A673 (cell line): ENCODE measurements around the gene NPFF. TPM values are rescaled to one million over a fixed set of nuclear protein-coding genes. Genes with fewer than 3 reads are reported as not detected.

Experiments used
- Bru-seq: library from RNA; stranded (reverse); fragments of 400-500 nt; gene quantifications from one replicate; lab custom pipeline; 2021; lab: Mats Ljungman, UMichigan
- BruChase-seq, 2 experiments: library from RNA; stranded (reverse); fragments of 400-500 nt; gene quantifications; one replicate each; lab custom pipeline; 2021; lab: Mats Ljungman, UMichigan
- BruUV-seq: library from RNA; stranded (reverse); fragments of 400-500 nt; replicated peaks from 2 replicates; lab custom pipeline; 2021; lab: Mats Ljungman, UMichigan
- CTCF ChIA-PET: fragments of 300-600 bp; sonication (Branson Sonifier 250); formaldehyde crosslinking; loops from one replicate; lab custom pipeline; 2022; ENCODE audit warnings: antibody characterized with exemption; lab: Charles Lee
- POLR2A ChIA-PET: fragments of 300-600 bp; sonication (Branson Sonifier 250); formaldehyde crosslinking; loops from one replicate; lab custom pipeline; 2022; ENCODE audit warnings: antibody characterized with exemption; ENCODE audit not compliant: low non-redundant PET; lab: Charles Lee
- DNase-seq: peaks from one replicate; pipeline ENCODE4 v3.0.0-alpha.2; 2015; ENCODE audit warnings: low spot score
- H3K27ac ChIP-seq: fragments of 200-600 bp; sonication (generic); 2 replicates; pipeline ENCODE4 v1.5.1; 2016; ENCODE audit warnings: mixed run types, low read depth, mild to moderate bottlenecking, mixed read lengths, antibody characterized with exemption, low read length; ENCODE audit not compliant: poor library complexity, severe bottlenecking
- H3K27me3 ChIP-seq: fragments of 200-600 bp; sonication (generic); replicated peaks from 2 replicates; pipeline ENCODE4 v1.6.1; 2017; ENCODE audit warnings: mixed run types, low read depth, mild to moderate bottlenecking, mixed read lengths, antibody characterized with exemption, low read length; ENCODE audit not compliant: insufficient read depth, poor library complexity
- H3K36me3 ChIP-seq: fragments of 200-600 bp; sonication (generic); 2 replicates; pipeline ENCODE4 v1.6.1; 2016; ENCODE audit warnings: mixed run types, mild to moderate bottlenecking, mixed read lengths, antibody characterized with exemption, low read length; ENCODE audit not compliant: insufficient read depth, poor library complexity, severe bottlenecking
- H3K4me1 ChIP-seq: fragments of 200-600 bp; sonication (generic); 2 replicates; pipeline ENCODE4 v1.6.1; 2017; ENCODE audit warnings: mixed run types, mild to moderate bottlenecking, mixed read lengths, antibody characterized with exemption, low read length; ENCODE audit not compliant: insufficient read depth, poor library complexity, severe bottlenecking
- H3K4me3 ChIP-seq: fragments of 200-600 bp; sonication (generic); 2 replicates; pipeline ENCODE4 v1.5.1; 2016; ENCODE audit warnings: low read depth, mixed run types, mild to moderate bottlenecking, mixed read lengths, low read length; ENCODE audit not compliant: poor library complexity, severe bottlenecking
- H3K9me3 ChIP-seq: fragments of 200-600 bp; sonication (generic); 2 replicates; pipeline ENCODE4 v1.6.1; 2016; ENCODE audit warnings: mixed run types, low read depth, mild to moderate bottlenecking, mixed read lengths, antibody characterized with exemption, low read length; ENCODE audit not compliant: poor library complexity, severe bottlenecking
- CTCF ChIP-seq: fragments of 300-800, 200-600 bp; sonication (generic); conservative IDR thresholded peaks from 2 replicates; pipeline ENCODE4 v1.5.1; 2017; ENCODE audit warnings: low read depth, mild to moderate bottlenecking, antibody characterized with exemption, low read length, moderate library complexity, mixed read lengths
- EZH2 ChIP-seq: fragments of 200-600 bp; sonication (generic); IDR thresholded peaks from 2 replicates; pipeline ENCODE4 v1.6.1; 2017; ENCODE audit warnings: borderline replicate concordance, low read depth, mild to moderate bottlenecking, mixed read lengths, antibody characterized with exemption, low read length; ENCODE audit not compliant: poor library complexity, severe bottlenecking
- intact Hi-C: fragments of 100-400 bp; cut with micrococcal nuclease; formaldehyde crosslinking; loops from one replicate; pipeline ENCODE4 v1.10.0; 2022; ENCODE audit not compliant: unreplicated experiment
- long read RNA-seq: library from polyadenylated mRNA; stranded (forward); transcript quantifications from one replicate; pipeline ENCODE4 v2.0.0, GENCODE V29; 2022
- total RNA-seq: library from RNA; stranded (reverse); gene quantifications from 2 replicates; pipeline ENCODE4 v1.2.3, GENCODE V29; 2021

The NPFF gene
- total RNA-seq (not detected in 2 replicates), Bru-seq, nascent RNA (percentile 63 among the genes with signal in this experiment), BruChase-seq, experiment 1, labeled RNA remaining after a 2-hour chase (percentile 85 among the genes with signal in this experiment), BruChase-seq, experiment 2, labeled RNA remaining after a 6-hour chase (percentile 81 among the genes with signal in this experiment)
- long read RNA-seq = 0 reads

GRCh38 chr12:53506881-53507602, at the start of gene NPFF:
TSS of gene NPFF (minus strand) at chr12:53507484. CDS start at chr12:53507474, 10 bp downstream.
- CTCF ChIA-PET = no interaction called here

GRCh38 chr12:53552361-53553327, 45.4 kb upstream of the NPFF start:
- ChIA-PET CTCF (interaction anchor here (0.6 kb wide), 1 partner anchor 9 kb away, joined by 3 read pairs; no protein-coding TSS in a partner anchor), POLR2A (no interaction called here)
- intact Hi-C loops = no loop called here
- Histone ChIP-seq H3K4me3 (no peak overlapping the region), H3K9me3 (no peaks in the 10 kb centered on the region), H3K4me1 (peaks cover 19% of the 10 kb centered on the region), H3K27me3 (no peaks in the 10 kb centered on the region), H3K27ac (peak overlapping the region; percentile 18), H3K36me3 (peaks cover 8% of the 10 kb centered on the region)
- BruUV-seq = no TSS peak
- TF ChIP-seq EZH2 = no peak
- TF ChIP-seq CTCF = no peak
- no peak for DNase-seq

More at GRCh38 chr12:53506881-53507602, at the start of gene NPFF:
- Histone ChIP-seq H3K36me3 (peaks cover 38% of the 10 kb centered on the region), H3K4me3 (no peak within 1 kb of the TSS), H3K9me3 (no peaks in the 10 kb centered on the region), H3K4me1 (peaks cover 19% of the 10 kb centered on the region), H3K27me3 (no peaks in the 10 kb centered on the region), H3K27ac (no peak within 1 kb of the TSS)
- BruUV-seq = no TSS peak
- intact Hi-C loops = loop anchor here (10.0 kb wide), 1 partner anchor 768 kb away; no protein-coding TSS in a partner anchor
- POLR2A ChIA-PET = no interaction called here
- DNase-seq = no peak
- no peak for TF ChIP-seq CTCF
- TF ChIP-seq EZH2 = no peak

- TF ChIP-seq CTCF (peak; percentile 18; the same call in 1 of the 2 replicates), EZH2 (no peak)
- POLR2A ChIA-PET = no interaction called here
- intact Hi-C loops = no loop called here
- DNase-seq = peak; percentile 47
- BruUV-seq = no TSS peak
- Histone ChIP-seq H3K4me3 (no peak overlapping the region), H3K27ac (peak overlapping the region; percentile 18), H3K27me3 (no peaks in the 10 kb centered on the region), H3K36me3 (peaks cover 10% of the 10 kb centered on the region), H3K4me1 (peaks cover 19% of the 10 kb centered on the region), H3K9me3 (no peaks in the 10 kb centered on the region)
- CTCF ChIA-PET = interaction anchor here (0.6 kb wide), 1 partner anchor 8 kb away, joined by 3 read pairs; no protein-coding TSS in a partner anchor
These were observed 44.6 kb upstream of the NPFF start for GRCh38 chr12:53551889-53552291.
